Endothelial cell of umbilical vein (primary cell): ENCODE data around the gene ATN1. TPM values are rescaled to one million over a fixed set of nuclear protein-coding genes. Genes with fewer than 3 reads are reported as not detected.

Experiments
- BruUV-seq: library from RNA; stranded (reverse); fragments of 400-500 nt; replicated peaks from 2 replicates; lab custom pipeline; 2021; lab: Mats Ljungman, UMichigan
- CTCF ChIA-PET: fragments of 300-600, 350-600 bp; sonication (Branson Sonifier 250); formaldehyde crosslinking; loops from one replicate; lab custom pipeline; 2021; ENCODE audit warnings: antibody characterized with exemption, inconsistent platforms; lab: Charles Lee
- POLR2A ChIA-PET: fragments of 300-600, 350-600 bp; sonication (Branson Sonifier 250); formaldehyde crosslinking; loops from one replicate; lab custom pipeline; 2021; ENCODE audit warnings: antibody characterized with exemption, inconsistent platforms; lab: Charles Lee
- DNase-seq: peaks from one replicate; pipeline ENCODE4 v3.0.0-alpha.2; 2011; ENCODE audit warnings: low read depth, low spot score
- FAIRE-seq: peaks from 2 replicates; lab custom pipeline; 2011; peaks lifted over from hg19 to GRCh38; lab: Jason Lieb, UNC
- H2AFZ ChIP-seq: 2 replicates; pipeline ENCODE4 v1.6.0; 2012; ENCODE audit warnings: low read depth, low read length, control low read depth, inconsistent platforms
- H3K27ac ChIP-seq: 2 replicates; pipeline ENCODE4 v1.5.1; 2011; ENCODE audit warnings: low read depth, mild to moderate bottlenecking, control low read depth, low read length, moderate library complexity; ENCODE audit not compliant: insufficient read depth
- H3K27me3 ChIP-seq, 2 experiments: 2 replicates each; pipeline versions ENCODE4 v1.6.0 to v1.6.1; 2011; ENCODE audit warnings: low read length in 2 of 2, mixed read lengths in 1 of 2; ENCODE audit not compliant: control insufficient read depth in 2 of 2, insufficient read depth in 2 of 2
- H3K36me3 ChIP-seq, 2 experiments: 2 replicates in 1 of 2; 3 replicates in 1 of 2; pipeline ENCODE4 v1.5.1; 2011; ENCODE audit warnings: low read length in 2 of 2, mild to moderate bottlenecking in 1 of 2, moderate library complexity in 1 of 2; ENCODE audit not compliant: control insufficient read depth in 2 of 2, insufficient read depth in 2 of 2; ENCODE audit errors: extremely low read depth in 1 of 2
- H3K4me1 ChIP-seq: 3 replicates; pipeline ENCODE4 v1.5.1; 2011; ENCODE audit warnings: mild to moderate bottlenecking, low read length; ENCODE audit not compliant: control insufficient read depth, insufficient read depth; ENCODE audit errors: extremely low read depth
- H3K4me2 ChIP-seq: 2 replicates; pipeline ENCODE4 v1.6.1; 2011; ENCODE audit warnings: low read length, control low read depth, mixed read lengths; ENCODE audit not compliant: insufficient read depth
- H3K4me3 ChIP-seq, 3 experiments: fragments of 200-600 bp in 1 of 3; sonication (generic), shearing (Covaris generic) in 1 of 3; replicated peaks in 1 of 3; 2 replicates each; pipeline ENCODE4 v1.5.1; 2011 to 2016; ENCODE audit warnings: control low read depth in 3 of 3, low read length in 3 of 3, mild to moderate bottlenecking in 2 of 3, inconsistent platforms in 1 of 3, low read depth in 1 of 3, moderate library complexity in 1 of 3; ENCODE audit not compliant: insufficient read depth in 1 of 3
- H3K79me2 ChIP-seq: 2 replicates; pipeline ENCODE4 v1.6.0; 2012; ENCODE audit warnings: low read length, inconsistent platforms; ENCODE audit not compliant: control insufficient read depth, insufficient read depth
- H3K9ac ChIP-seq: replicated peaks from 2 replicates; pipeline ENCODE3; 2011; ENCODE audit warnings: low read length, control low read depth; ENCODE audit not compliant: insufficient read depth; ENCODE audit errors: extremely low read depth
- H3K9me1 ChIP-seq: replicated peaks from 3 replicates; pipeline ENCODE4 v1.6.0; 2011; ENCODE audit warnings: mild to moderate bottlenecking, low read length; ENCODE audit not compliant: control insufficient read depth, insufficient read depth; ENCODE audit errors: extremely low read depth
- H3K9me3 ChIP-seq: replicated peaks from 2 replicates; pipeline ENCODE4 v1.5.1; 2012; ENCODE audit warnings: low read length, inconsistent platforms; ENCODE audit not compliant: control insufficient read depth, insufficient read depth
- H4K20me1 ChIP-seq: replicated peaks from 2 replicates; pipeline ENCODE3; 2011; ENCODE audit warnings: mild to moderate bottlenecking, low read length; ENCODE audit not compliant: control insufficient read depth, insufficient read depth; ENCODE audit errors: extremely low read depth
- EZH2 ChIP-seq: IDR thresholded peaks from 2 replicates; pipeline ENCODE4 v1.6.1; 2012; ENCODE audit warnings: borderline replicate concordance, low read depth, mild to moderate bottlenecking, moderate library complexity, low read length, inconsistent platforms; ENCODE audit not compliant: severe bottlenecking
- GATA2 ChIP-seq: IDR thresholded peaks from 2 replicates; pipeline ENCODE4 v1.7.0; 2011; ENCODE audit warnings: low read depth, mild to moderate bottlenecking, moderate library complexity, mixed read lengths, low read length; ENCODE audit not compliant: insufficient read length, insufficient read depth
- JUN ChIP-seq: IDR thresholded peaks from 2 replicates; pipeline ENCODE4 v1.6.1; 2011; ENCODE audit warnings: borderline replicate concordance, low read depth; ENCODE audit not compliant: insufficient read length, insufficient read depth
- MAX ChIP-seq: IDR thresholded peaks from 2 replicates; pipeline ENCODE4 v1.6.1; 2011; ENCODE audit not compliant: insufficient read depth, insufficient read length
- MYC ChIP-seq: IDR thresholded peaks from one replicate; pipeline ENCODE4 v1.6.1; 2011; ENCODE audit warnings: mild to moderate bottlenecking, low read depth, low read length
- POLR2A ChIP-seq: IDR thresholded peaks from 2 replicates; pipeline ENCODE4 v1.6.1; 2012; ENCODE audit warnings: low read depth, mild to moderate bottlenecking, control low read depth, low read length
- POLR2AphosphoS5 ChIP-seq: IDR thresholded peaks from 2 replicates; pipeline ENCODE4 v1.6.1; 2012; ENCODE audit warnings: low read depth, mild to moderate bottlenecking, control low read depth, low read length, moderate library complexity; ENCODE audit not compliant: insufficient read depth
- dilution Hi-C: fragments of 300-500 bp; cut with MboI; formaldehyde crosslinking; loops from one replicate; pipeline ENCODE4 v1.15.0; 2019; ENCODE audit warnings: low sequenced_read_pairs; ENCODE audit not compliant: extremely low pct_ligation_motif_present
- intact Hi-C: fragments of 100-400 bp; cut with micrococcal nuclease; formaldehyde crosslinking; loops from one replicate; pipeline ENCODE4 v1.10.0; 2022
- polyA plus RNA-seq, 4 experiments: library from polyadenylated mRNA; depleted of rRNA in 3 of 4; stranded (reverse) in 3 of 4; unstranded in 1 of 4; fragments of >200 nt; gene quantifications; 2 replicates each; pipeline versions ENCODE4 v1.2.1 to v1.2.3, GENCODE V29; 2011 to 2012; ENCODE audit warnings: missing spikeins in 1 of 4
- total RNA-seq: library from RNA; stranded (reverse); gene quantifications from 2 replicates; pipeline ENCODE4 v1.2.3, GENCODE V29; 2021
- TF ChIP-seq, protein P1 (sequence below), 2 donors: IDR thresholded peaks; 1 replicate in 1 of 2; 2 replicates in 1 of 2; pipeline ENCODE4 v1.5.1; 2011; ENCODE audit warnings: low read length in 2 of 2, mild to moderate bottlenecking in 2 of 2, moderate library complexity in 2 of 2, control low read depth in 1 of 2, inconsistent platforms in 1 of 2, low read depth in 1 of 2; ENCODE audit not compliant: insufficient read depth in 1 of 2; ENCODE audit errors: extremely low read depth in 1 of 2

The ATN1 gene
- total and polyA plus RNA-seq, 2 donors (not counting 3 experiments of a cell fraction or from before 2014, with no cell fraction given): 46.4 to 117 TPM

DNA sequence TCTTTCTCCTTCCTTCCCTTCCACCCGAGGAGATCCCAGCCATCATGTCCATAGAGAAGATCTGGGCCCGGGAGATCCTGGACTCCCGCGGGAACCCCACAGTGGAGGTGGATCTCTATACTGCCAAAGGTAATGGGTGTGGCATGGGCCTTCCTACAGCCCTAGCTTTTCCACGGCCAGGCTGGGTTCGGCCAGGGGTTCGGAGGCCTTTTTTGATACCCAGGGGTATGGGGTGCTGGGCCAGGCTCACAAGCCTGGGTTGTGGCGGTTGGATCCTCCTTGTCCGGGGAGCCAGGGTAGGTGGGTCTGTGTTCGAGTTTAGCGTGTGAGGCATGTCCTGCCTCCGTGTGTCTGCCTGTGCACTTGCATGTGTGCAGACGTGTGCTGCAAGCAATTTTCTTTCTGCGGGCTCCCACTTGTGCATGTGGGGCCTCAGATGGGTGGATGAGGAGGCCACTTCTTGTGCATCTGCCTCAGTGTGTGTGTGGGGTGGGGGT, 11.9 kb upstream of the ATN1 start:
- no peak overlapping the region for H3K4me3 ChIP-seq
- dilution Hi-C loops (no loop called here), intact Hi-C loops (no loop called here)
- no peak for FAIRE-seq
- H2AFZ ChIP-seq: no peak overlapping the region
- no peaks in the 10 kb centered on the region for H3K79me2 ChIP-seq
- no peaks in the 10 kb centered on the region for H3K9me1 ChIP-seq
- no peak for DNase-seq
- peaks cover 11% of the 10 kb centered on the region for H3K4me1 ChIP-seq
- TF ChIP-seq JUN: no peak
- no peak for TF ChIP-seq MAX
- TF ChIP-seq GATA2: no peak
- TF ChIP-seq MYC: no peak
- TF ChIP-seq POLR2A: no peak
- TF ChIP-seq POLR2AphosphoS5: no peak
- no peak for TF ChIP-seq EZH2
- TF ChIP-seq, protein P1, sequence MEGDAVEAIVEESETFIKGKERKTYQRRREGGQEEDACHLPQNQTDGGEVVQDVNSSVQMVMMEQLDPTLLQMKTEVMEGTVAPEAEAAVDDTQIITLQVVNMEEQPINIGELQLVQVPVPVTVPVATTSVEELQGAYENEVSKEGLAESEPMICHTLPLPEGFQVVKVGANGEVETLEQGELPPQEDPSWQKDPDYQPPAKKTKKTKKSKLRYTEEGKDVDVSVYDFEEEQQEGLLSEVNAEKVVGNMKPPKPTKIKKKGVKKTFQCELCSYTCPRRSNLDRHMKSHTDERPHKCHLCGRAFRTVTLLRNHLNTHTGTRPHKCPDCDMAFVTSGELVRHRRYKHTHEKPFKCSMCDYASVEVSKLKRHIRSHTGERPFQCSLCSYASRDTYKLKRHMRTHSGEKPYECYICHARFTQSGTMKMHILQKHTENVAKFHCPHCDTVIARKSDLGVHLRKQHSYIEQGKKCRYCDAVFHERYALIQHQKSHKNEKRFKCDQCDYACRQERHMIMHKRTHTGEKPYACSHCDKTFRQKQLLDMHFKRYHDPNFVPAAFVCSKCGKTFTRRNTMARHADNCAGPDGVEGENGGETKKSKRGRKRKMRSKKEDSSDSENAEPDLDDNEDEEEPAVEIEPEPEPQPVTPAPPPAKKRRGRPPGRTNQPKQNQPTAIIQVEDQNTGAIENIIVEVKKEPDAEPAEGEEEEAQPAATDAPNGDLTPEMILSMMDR (IDR thresholded peaks at IDR 0.05; ENCODE audit: extremely low read depth in 1 of 2, insufficient read depth in 1 of 2, low read depth in 1 of 2, low read length in 2 of 2): no peak
- no peaks in the 10 kb centered on the region for H4K20me1 ChIP-seq
- H3K9ac ChIP-seq: no peak overlapping the region
- no peaks in the 10 kb centered on the region for H3K27me3 ChIP-seq
- no peak overlapping the region for H3K4me2 ChIP-seq
- H3K9me3 ChIP-seq: no peaks in the 10 kb centered on the region
- no TSS peak for BruUV-seq
- H3K27ac ChIP-seq: no peak overlapping the region
- CTCF ChIA-PET: interaction anchor here (1.5 to 3.5 kb wide), 2 partner anchors 24 to 43 kb away, joined by 5 to 12 read pairs; partner anchors contain the start of gene SPSB2
- POLR2A ChIA-PET: interaction anchor here (1.1 kb wide), 1 partner anchor 9 kb away, joined by 3 read pairs; no protein-coding TSS in a partner anchor
- H3K36me3 ChIP-seq: no peaks in the 10 kb centered on the region
